Measurements from ENCODE around the gene PDE6H.

PDE6H gene

DNA sequence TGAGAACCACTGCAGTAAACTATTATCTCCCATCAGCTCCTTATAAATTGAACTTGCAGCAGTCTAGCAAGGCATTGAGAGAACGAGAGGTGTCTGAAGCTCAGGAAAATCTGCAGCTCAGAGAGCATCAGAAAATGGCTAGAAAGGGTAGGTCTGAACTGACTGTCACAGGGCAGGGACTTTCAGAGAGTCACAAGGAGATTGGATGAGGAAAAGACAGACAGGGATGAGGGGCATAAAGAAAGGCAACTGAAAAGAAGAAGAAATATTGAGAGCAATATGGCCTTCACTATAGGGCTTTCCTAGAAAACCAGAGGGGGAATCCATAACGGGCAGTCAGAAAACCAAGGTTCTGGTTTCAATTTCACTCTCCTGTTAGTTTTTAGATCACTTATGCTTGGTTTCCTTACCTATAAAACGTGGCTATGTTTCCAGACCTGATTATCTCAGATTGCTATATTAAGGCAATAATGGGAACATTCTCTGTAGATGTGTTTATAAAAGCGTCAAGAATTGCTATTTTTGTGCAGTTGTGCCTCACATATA is 40.9 kb downstream of the PDE6H start:
- TF ChIP-seq, protein P1, sequence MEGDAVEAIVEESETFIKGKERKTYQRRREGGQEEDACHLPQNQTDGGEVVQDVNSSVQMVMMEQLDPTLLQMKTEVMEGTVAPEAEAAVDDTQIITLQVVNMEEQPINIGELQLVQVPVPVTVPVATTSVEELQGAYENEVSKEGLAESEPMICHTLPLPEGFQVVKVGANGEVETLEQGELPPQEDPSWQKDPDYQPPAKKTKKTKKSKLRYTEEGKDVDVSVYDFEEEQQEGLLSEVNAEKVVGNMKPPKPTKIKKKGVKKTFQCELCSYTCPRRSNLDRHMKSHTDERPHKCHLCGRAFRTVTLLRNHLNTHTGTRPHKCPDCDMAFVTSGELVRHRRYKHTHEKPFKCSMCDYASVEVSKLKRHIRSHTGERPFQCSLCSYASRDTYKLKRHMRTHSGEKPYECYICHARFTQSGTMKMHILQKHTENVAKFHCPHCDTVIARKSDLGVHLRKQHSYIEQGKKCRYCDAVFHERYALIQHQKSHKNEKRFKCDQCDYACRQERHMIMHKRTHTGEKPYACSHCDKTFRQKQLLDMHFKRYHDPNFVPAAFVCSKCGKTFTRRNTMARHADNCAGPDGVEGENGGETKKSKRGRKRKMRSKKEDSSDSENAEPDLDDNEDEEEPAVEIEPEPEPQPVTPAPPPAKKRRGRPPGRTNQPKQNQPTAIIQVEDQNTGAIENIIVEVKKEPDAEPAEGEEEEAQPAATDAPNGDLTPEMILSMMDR (conservative IDR thresholded peaks at IDR 0.05): no peak
- no peak overlapping the region for H3K27ac ChIP-seq

DNA sequence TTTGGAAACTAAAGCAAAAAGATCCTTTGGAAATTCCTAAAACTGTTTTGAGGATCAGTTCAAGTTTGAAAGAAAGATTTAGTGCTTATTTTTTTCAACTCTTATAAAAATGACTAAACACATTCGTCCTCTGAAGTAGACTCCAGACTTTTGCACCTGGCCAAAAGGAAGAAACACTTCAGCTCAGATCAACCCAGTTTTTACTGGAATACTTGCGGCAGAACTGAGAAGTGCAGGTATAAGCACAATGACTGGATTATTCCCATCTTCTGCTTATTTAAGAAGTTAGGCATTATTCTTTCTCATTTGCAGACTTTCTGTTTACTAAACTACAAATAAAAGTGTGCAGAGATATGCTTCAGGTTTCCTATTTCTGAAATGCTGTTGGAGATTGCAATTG is 41.9 kb downstream of the PDE6H start:
- TF ChIP-seq, protein P1 (conservative IDR thresholded peaks at IDR 0.05): no peak
- no peak overlapping the region for H3K27ac ChIP-seq

DNA sequence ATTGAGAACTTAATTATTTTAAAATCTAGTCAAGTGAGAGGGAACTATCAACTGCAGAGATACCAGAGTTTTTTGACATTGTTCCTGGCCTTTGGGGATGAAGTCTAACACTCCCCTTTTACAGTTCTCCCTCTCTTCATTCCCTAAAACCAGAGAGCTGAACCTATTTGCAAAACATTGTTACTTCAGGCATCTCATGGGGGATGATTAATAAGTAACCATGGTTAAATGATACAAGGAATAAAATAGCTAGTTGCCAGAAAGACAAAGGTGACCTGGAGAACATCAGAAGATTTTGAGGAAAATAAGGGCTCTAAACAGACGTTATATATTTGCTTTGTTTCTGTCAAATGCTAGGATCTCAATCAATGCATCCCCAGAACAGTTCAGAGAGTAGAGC is 42.3 kb downstream of the PDE6H start:
- TF ChIP-seq, protein P1 (conservative IDR thresholded peaks at IDR 0.05): no peak

DNA sequence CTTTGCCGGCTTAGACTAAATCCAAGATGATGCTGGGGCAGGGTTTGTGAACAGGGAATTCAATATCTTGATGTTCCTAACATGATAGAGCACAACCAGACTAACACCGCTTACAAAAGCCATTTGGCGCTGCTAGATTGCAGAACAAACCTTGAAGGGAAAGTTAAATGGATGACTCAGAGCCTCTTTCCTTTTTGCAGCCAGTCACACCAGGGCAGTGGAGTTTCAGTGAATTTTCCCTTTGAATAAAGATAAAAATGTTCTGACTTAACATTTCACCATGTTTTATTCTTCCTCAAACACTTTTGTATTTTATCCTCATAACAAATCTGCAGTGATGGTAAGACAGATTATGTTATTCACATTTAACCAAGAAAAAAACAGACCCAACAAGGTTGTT is 47.3 kb downstream of the PDE6H start:
- TF ChIP-seq, protein P1 (conservative IDR thresholded peaks at IDR 0.05): no peak
- no peak overlapping the region for H3K27ac ChIP-seq

More for the DNA sequence above, 42.3 kb downstream of the PDE6H start:
- H3K27ac ChIP-seq: no peak overlapping the region
